ENCODE results near the gene ARF1.
A peak's percentile ranks its signal among the peaks of the same experiment; 100 is the strongest.

Gene ARF1

DNA sequence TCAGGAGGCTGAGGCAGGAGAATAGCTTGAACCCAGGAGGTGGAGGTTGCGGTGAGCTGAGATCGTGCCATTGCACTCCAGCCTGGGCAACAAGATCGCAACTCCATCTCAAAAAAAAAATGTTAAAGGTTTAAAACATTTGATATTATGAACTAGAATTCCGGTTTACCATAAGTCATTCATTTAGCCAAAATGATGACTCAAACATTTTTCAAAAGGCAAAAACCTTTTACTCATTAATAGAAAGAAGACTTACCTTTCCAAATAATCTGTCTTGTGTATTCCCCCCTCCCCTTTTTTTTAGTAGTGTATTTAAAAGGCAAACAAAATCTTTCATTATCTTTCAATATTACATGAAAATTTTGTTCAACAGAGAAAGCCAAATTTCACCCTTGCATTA, 34.8 kb downstream of the ARF1 start:
- no peak for DNase-seq (ENCODE audit: low read depth in 4 of 4, low spot score in 1 of 4)

DNA sequence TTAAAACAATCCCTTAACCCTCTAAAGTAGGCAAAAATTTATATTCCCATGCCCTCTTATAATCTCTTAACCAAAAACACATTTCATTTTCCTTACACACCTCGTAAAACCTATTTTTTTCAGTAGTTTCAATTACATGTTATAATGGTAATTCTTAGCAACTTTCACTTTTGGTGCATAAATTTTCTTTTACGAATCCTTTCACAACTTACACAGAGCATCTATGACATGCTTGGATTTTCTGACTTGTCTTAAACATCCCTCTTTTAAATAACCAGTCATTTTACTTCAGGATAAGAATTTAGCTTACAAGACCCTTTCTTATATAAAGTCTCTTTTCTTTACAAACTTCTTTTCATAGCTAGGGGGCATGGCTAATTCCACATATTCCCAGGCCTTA, 35.5 kb downstream of the ARF1 start:
- no peak for DNase-seq (ENCODE audit: low read depth in 4 of 4, low spot score in 1 of 4)

GRCh38 chr1:228120351-228120750, 37.8 kb downstream of the ARF1 start:
- DNase-seq (ENCODE audit: low read depth in 4 of 4, low spot score in 1 of 4), result no peak

DNA sequence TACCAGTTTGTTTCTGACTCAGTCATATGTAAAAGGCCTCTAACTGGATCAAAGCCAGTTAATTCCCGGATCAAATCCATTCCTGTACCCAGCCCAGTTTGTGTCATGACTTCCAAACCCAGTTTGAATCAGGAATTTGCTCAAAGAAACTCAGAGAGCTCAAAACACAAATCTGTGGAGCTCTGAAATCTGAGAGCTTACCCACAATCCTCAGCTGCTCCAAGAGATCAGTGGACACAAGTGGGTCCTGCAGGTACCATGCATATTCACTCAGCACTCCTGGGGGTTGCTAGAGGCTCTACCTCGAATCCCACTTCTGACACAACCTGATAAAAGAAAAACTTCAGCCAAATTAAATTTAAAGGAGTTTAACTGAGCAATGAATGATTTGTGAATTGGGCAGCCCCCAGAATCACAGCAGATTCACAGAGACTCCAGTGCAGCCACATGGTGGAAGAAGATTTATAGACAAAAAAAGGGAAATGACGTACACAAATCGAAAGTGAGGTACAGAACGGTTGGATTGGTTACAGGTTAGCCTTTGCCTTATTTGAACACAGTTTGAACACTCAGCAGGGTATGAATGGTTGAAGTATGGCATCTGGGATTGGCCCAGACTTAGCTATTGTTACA, 38.5 kb downstream of the ARF1 start:
- no peak for DNase-seq (ENCODE audit: low read depth in 4 of 4, low spot score in 1 of 4)

DNA sequence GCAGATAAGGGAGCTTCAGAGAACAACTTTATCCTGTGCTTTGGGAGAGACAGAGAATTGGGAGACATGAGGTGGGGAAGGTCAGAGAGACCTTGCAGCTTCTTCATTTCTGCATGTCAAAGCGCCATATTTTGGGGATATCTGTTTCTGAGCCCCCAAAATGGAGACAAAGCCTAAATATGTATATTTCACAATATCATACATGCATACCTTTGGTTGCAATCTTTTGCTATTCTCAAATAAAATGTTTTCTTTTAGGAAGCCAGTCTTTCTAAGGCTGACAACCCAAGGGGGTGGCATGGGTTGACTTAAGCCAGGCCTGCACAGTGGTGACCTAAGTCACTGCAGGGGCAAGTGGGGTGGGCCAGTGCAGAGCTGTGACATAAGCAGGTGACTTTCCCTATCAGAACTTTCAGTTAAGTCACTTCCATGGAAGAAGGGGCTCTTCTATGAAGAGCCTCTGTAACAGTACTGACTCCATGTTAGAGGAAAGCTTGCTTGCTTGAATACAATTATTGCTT, 40.5 kb downstream of the ARF1 start:
- DNase-seq (ENCODE audit: low read depth in 4 of 4, low spot score in 1 of 4), result no peak

DNA sequence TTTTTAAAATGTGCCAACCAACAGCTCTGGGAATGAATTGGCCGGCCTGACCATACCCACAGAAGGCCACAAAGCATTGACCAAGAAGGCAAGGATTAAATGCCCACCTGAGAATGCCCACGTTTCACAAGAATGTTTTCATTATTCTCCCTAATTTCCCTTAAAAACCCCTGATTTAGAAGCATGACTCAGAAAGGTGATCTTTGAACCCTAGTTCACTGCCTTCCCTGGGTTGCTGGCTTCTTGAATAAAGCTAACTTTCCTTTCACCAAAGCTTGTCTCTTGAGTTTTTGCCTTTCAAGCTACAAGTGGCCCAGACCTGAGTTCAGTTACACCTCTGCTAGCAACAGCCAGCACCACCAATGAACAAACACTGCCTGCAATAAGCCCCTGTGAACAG, 41.0 kb downstream of the ARF1 start:
- no peak for DNase-seq (ENCODE audit: low read depth in 4 of 4, low spot score in 1 of 4)

GRCh38 chr1:228125185-228125584, 42.7 kb downstream of the ARF1 start:
- no peak for DNase-seq (ENCODE audit: low read depth in 4 of 4, low spot score in 1 of 4)

DNA sequence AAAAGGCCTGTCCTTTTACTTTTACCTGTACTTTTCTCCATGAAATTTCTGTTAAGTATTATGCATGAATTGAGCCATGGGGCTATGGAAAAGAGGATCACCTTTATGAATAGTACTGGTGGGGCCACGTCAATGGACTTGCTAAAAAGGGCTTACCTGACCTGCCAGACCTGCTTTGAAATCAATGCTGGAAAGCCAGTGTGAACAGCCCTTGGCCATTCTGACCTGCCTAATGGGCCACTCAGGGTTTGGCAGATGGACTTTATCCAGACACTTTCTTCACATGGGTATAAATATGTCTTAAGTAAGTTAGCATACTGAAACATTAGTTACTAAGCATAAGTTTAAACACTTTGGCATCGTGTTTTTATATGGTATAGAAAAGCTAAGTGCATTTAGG, 49.3 kb downstream of the ARF1 start:
- DNase-seq (ENCODE audit: low read depth in 4 of 4, low spot score in 1 of 4), result no peak

- no peak for DNase-seq (ENCODE audit: low read depth in 4 of 4, low spot score in 1 of 4)
These were observed 52.1 kb downstream of the ARF1 start for GRCh38 chr1:228134591-228134990.

GRCh38 chr1:228136901-228137300, 54.4 kb downstream of the ARF1 start:
- no peak for DNase-seq (ENCODE audit: low read depth in 4 of 4, low spot score in 1 of 4)

GRCh38 chr1:228139406-228139930, 57.0 kb downstream of the ARF1 start:
- no peak for DNase-seq (ENCODE audit: low read depth in 4 of 4, low spot score in 1 of 4)

DNA sequence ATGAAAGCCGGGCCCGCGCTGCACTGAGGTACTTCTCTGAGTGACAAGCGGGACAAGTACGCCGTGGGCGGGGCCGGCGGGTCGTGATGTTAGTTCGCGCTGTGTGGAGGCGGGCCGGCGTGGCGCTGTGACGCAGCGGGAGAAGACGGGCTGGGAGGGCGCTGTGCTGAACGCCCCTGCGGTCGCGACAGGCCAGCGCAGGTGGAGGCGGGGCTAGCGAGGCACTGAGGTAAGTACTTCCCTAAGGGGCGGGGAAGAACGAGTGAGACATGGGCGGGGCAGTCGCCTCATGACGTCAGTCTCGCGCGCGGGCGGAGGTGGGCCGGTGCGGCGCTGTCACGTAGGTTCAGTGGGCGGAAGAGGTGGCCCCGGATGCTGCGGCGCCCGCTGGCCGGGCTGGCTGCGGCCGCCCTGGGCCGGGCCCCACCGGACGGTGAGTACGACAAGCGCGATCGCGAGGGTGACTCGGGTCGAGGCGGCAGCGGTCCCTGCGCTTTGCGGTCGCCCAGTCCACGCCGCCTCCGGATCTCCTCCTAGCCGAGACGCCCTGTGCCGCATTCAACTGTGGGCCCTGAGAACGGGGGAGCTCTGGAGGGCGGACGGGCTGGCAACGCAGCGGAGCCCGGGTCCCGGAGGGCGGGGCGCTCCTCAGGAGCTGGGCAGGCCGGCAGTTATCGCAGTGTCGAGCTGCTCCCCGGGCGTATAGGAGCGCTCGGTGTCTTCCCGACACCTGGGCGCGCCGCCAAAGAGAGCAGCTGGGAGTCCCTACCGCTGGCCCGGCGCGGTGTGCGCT, 57.6 kb downstream of the ARF1 start, which contains the start of gene GUK1:
GUK1 (plus strand) TSS at position 349 of the 793 bp plus-strand sequence; CDS start at position 373, 24 bp downstream.
- peak; percentile 97 to 100 (median 100) for DNase-seq (ENCODE audit: low read depth in 4 of 4, low spot score in 1 of 4)

DNA sequence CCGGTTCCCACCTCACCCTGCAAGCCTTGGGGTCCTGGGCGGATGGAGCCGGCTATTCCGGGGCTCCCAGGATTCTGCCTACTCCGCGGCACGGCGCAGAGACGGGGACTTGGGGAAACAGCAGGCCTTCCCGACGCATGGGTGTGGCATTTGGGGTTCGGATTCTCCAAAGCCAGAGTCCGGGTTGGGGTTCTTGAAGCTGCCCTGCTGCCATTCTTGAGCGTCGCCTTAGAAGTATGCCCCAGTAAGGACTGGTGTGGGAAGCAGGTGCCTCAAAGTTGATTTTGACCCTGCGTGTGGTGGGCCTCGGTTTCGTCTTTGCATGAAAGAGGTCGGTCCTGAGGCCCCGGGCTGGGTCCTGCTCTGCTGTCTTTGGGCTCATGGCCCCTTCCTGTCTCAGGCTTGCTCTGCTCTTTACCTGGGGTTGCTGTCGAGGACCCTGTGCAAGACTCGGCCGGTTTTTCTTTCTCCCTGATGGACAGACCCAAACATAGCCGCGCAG, 58.3 kb downstream of the ARF1 start:
- DNase-seq (ENCODE audit: low read depth in 4 of 4, low spot score in 1 of 4), result no peak

DNA sequence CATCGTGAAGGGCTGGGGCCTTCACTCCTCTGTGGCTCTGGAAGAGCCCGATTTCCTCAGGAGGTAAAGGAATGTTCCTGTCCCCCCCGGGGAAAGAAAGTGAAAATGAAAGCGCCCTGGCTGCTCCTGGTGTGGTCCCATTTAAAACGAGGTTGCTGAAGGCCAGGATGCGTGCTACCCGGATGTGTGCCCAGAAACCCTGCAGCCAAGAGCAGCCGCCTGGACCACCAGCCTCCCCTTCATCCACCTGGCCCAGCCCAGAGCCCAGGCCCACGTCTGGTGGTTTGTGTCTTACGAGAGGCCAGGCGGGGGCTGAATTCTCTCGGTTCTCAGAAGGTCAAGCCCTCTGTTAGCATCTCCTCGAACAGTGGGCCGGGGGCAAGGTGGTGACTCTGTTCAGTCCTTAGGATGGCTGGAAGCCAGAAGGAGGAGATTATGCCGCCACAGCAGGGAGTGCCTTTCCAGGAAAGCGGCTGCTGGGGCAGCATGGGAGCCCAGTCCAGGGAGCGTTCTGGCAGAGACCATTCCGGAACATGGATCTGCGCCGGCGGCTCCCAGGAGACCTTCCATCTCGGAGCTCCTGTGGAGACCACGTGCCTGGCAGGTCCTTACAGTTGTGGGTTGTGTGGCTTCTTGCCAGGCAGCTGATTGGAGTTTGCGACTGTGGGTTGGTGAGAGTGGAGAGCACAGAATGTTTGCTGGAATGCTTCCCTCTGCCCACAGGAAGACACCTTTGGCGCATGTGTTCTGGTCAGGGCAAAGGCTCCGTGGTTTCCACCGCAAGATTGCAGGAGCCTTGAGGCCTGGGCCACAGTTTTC, 58.9 kb downstream of the ARF1 start:
- DNase-seq (ENCODE audit: low read depth in 4 of 4, low spot score in 1 of 4), result no peak

- DNase-seq (ENCODE audit: low read depth in 4 of 4, low spot score in 1 of 4), result no peak
These were observed 59.7 kb downstream of the ARF1 start for GRCh38 chr1:228142155-228142691.

DNA sequence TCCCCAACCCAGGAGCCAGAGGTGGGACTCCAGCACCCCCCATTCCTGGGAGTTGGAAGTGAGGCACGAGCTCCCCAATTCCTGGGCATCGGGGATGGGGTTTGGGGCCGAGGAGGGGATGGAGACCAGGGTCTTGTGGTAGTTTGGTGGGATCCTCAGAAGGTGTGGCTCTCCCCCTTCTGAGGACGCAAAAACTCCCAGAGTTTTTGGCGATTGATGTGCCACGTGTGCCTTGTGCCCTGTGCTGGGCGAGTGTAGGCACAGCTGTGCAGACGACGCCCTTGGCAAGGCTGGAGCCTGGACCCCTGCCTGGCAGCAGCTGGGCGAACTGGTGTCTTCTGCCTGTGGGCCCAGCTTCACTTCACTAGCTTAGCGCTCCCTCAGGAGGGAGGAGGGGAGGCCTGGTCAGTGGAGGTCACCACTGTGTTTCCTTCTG, 60.2 kb downstream of the ARF1 start:
- DNase-seq (ENCODE audit: low read depth in 4 of 4, low spot score in 1 of 4), result no peak

GRCh38 chr1:228143480-228144192, 61.1 kb downstream of the ARF1 start:
- no peak for DNase-seq (ENCODE audit: low read depth in 4 of 4, low spot score in 1 of 4)

DNA sequence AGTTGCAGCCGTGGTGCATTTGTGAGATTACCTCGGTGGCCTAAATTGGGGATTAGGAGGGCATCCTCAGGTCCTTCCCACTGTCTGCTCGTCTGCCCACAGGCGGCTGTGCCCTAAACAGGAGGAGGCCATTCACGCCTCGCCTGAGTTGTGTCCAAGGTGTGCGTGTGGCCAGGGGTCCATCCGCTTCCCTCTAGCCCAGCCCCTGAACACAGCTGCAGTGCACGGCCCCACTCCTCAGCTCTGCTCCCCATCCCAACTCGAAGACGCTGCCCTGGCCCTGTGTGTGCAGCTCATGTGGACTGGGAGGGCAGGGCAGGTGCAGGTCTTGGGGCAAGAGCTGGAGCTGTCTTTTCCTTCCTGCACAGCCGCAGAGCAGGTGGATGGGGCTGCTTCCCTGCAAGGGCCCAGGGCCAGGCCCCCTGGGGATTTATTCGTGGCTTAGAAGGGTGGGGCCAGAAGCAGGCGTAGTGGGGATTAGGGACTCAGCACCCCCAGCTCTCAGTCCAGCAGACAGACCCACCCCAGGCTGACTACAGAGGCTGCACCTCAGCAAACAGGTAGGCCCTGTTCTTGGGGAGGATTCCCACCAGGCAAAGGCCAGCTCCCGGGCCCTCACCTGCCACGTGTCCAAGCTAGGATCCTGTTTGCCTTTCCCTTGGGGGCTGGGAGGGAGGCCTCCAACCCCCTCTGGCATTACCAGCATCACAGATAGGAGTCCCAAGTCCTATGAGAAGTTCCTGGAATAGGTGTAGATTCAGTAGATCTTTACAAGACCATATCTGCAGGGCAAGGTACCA, 61.9 kb downstream of the ARF1 start:
- no peak for DNase-seq (ENCODE audit: low read depth in 4 of 4, low spot score in 1 of 4)

DNA sequence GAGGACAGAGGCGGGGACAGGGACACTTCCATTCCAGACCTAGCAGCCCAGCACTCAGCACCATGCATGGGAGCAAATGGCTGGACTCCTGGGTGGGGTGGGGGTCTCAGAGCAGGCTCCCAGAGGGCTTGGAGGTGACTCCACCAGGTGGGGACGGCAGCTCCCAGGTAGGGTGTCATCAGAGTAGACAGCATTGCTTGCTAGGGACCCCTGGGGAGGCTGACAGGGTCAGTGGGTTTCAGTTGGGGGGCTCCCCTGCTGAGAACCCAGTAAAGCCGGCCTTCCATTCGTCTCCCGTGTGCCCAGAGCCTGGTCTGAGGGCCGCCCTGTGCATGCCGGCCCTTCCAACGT, 62.5 kb downstream of the ARF1 start:
- DNase-seq (ENCODE audit: low read depth in 4 of 4, low spot score in 1 of 4), result no peak
